Keratinocyte (primary cell): ENCODE data around the gene LSG1. TPM values are rescaled to one million over a fixed set of nuclear protein-coding genes. Genes with fewer than 3 reads are reported as not detected.

Experiments
- DNase-seq: peaks from one replicate; pipeline ENCODE4 v3.0.0-alpha.2; 2011; ENCODE audit warnings: low read depth, missing footprints, low spot score
- FAIRE-seq: peaks from 2 replicates; lab custom pipeline; 2011; peaks lifted over from hg19 to GRCh38; lab: Jason Lieb, UNC
- H2AFZ ChIP-seq: 2 replicates; pipeline ENCODE4 v1.6.0; 2012; ENCODE audit warnings: low read length, control low read depth, inconsistent platforms; ENCODE audit not compliant: control insufficient read depth
- H3K27ac ChIP-seq: 2 replicates; pipeline ENCODE4 v1.5.1; 2011; ENCODE audit warnings: low read length; ENCODE audit not compliant: control insufficient read depth, insufficient read depth
- H3K27me3 ChIP-seq: 3 replicates; pipeline ENCODE4 v1.6.0; 2011; ENCODE audit warnings: low read length; ENCODE audit not compliant: control insufficient read depth, insufficient read depth; ENCODE audit errors: extremely low read depth
- H3K36me3 ChIP-seq, 2 experiments: 2 replicates in 1 of 2; 3 replicates in 1 of 2; pipeline ENCODE4 v1.5.1; 2011; ENCODE audit warnings: low read length in 2 of 2, mild to moderate bottlenecking in 1 of 2; ENCODE audit not compliant: control insufficient read depth in 2 of 2, insufficient read depth in 2 of 2; ENCODE audit errors: extremely low read depth in 1 of 2
- H3K4me1 ChIP-seq: 3 replicates; pipeline ENCODE4 v1.5.1; 2011; ENCODE audit warnings: low read length; ENCODE audit not compliant: control insufficient read depth, insufficient read depth; ENCODE audit errors: extremely low read depth
- H3K4me2 ChIP-seq: 3 replicates; pipeline ENCODE4 v1.6.0; 2011; ENCODE audit warnings: low read depth, low read length; ENCODE audit not compliant: control insufficient read depth, insufficient read depth; ENCODE audit errors: extremely low read depth
- H3K4me3 ChIP-seq, 3 experiments: fragments of 200-600 bp in 1 of 3; sonication (generic) in 1 of 3; 2 replicates in 2 of 3; 3 replicates in 1 of 3; pipeline ENCODE4 v1.5.1; 2011 to 2016; ENCODE audit warnings: low read length in 3 of 3, mild to moderate bottlenecking in 3 of 3, control low read depth in 2 of 3, inconsistent platforms in 1 of 3, low read depth in 1 of 3, mixed read lengths in 1 of 3, mixed run types in 1 of 3, moderate library complexity in 1 of 3; ENCODE audit not compliant: control insufficient read depth in 2 of 3, insufficient read depth in 2 of 3; ENCODE audit errors: extremely low read depth in 1 of 3
- H3K79me2 ChIP-seq: 2 replicates; pipeline ENCODE4 v1.6.0; 2012; ENCODE audit warnings: low read length; ENCODE audit not compliant: control insufficient read depth, insufficient read depth
- H3K9ac ChIP-seq: 3 replicates; pipeline ENCODE4 v1.6.0; 2011; ENCODE audit warnings: low read length; ENCODE audit not compliant: control insufficient read depth, insufficient read depth; ENCODE audit errors: extremely low read depth
- H3K9me1 ChIP-seq: 3 replicates; pipeline ENCODE4 v1.6.0; 2011; ENCODE audit warnings: low read length; ENCODE audit not compliant: control insufficient read depth, insufficient read depth; ENCODE audit errors: extremely low read depth
- H3K9me3 ChIP-seq: 2 replicates; pipeline ENCODE4 v1.5.1; 2012; ENCODE audit warnings: low read depth, low read length; ENCODE audit not compliant: control insufficient read depth
- H4K20me1 ChIP-seq: 3 replicates; pipeline ENCODE4 v1.6.0; 2011; ENCODE audit warnings: low read length; ENCODE audit not compliant: control insufficient read depth, insufficient read depth; ENCODE audit errors: extremely low read depth
- CTCF ChIP-seq, 3 experiments: IDR thresholded peaks in 1 of 3; conservative IDR thresholded peaks in 1 of 3; optimal IDR thresholded peaks in 1 of 3; 2 replicates in 2 of 3; 3 replicates in 1 of 3; pipeline versions ENCODE3 to v1.5.1; 2011; ENCODE audit warnings: low read length in 3 of 3, mild to moderate bottlenecking in 3 of 3, moderate library complexity in 2 of 3, control low read depth in 1 of 3, inconsistent platforms in 1 of 3; ENCODE audit not compliant: insufficient read depth in 2 of 3; ENCODE audit errors: extremely low read depth in 1 of 3
- EZH2 ChIP-seq: IDR thresholded peaks from one replicate; pipeline ENCODE4 v1.6.1; 2012; ENCODE audit warnings: inconsistent platforms, mild to moderate bottlenecking, low read length, moderate library complexity
- dilution Hi-C: fragments of 300-500 bp; cut with MboI; formaldehyde crosslinking; loops from one replicate; pipeline ENCODE4 v1.7.0; 2020; ENCODE audit warnings: low sequenced_read_pairs; ENCODE audit not compliant: extremely low pct_ligation_motif_present
- polyA plus RNA-seq, 5 experiments: library from polyadenylated mRNA; depleted of rRNA in 3 of 5; stranded (reverse) in 3 of 5; stranded (forward) in 1 of 5; unstranded in 1 of 5; fragments of >200 nt; gene quantifications; 1 replicate in 1 of 5; 2 replicates in 3 of 5; 3 replicates in 1 of 5; pipeline versions ENCODE4 v1.2.1 to v1.2.3, GENCODE V29; 2011 to 2012; ENCODE audit warnings: missing spikeins in 2 of 5, low read depth in 1 of 5, low replicate concordance in 1 of 5

The LSG1 gene
- polyA plus RNA-seq, 1 donor (not counting 4 experiments of a cell fraction or from before 2014, with no cell fraction given), result 40.7 TPM

GRCh38 chr3:194617143-194617671, 54.8 kb downstream of the LSG1 start:
- DNase-seq, result no peak
- no peak overlapping the region for H2AFZ ChIP-seq
- TF ChIP-seq CTCF (optimal IDR thresholded peaks at IDR 0.05 in 1 of 3, IDR thresholded peaks at IDR 0.05 in 1 of 3, conservative IDR thresholded peaks at IDR 0.05 in 1 of 3; ENCODE audit: extremely low read depth in 1 of 3, insufficient read depth in 2 of 3, low read length in 3 of 3), result no peak
- TF ChIP-seq EZH2, result no peak
- H3K9me1 ChIP-seq, result no peaks in the 10 kb centered on the region
- no peaks in the 10 kb centered on the region for H4K20me1 ChIP-seq
- no peak for FAIRE-seq
- no peak overlapping the region for H3K4me3 ChIP-seq
- H3K4me1 ChIP-seq, result no peaks in the 10 kb centered on the region
- no peaks in the 10 kb centered on the region for H3K9me3 ChIP-seq
- no peak overlapping the region for H3K9ac ChIP-seq
- H3K36me3 ChIP-seq, result peaks cover 0 to 7% of the 10 kb centered on the region in 2 experiments
- no peak overlapping the region for H3K27ac ChIP-seq
- H3K79me2 ChIP-seq, result no peaks in the 10 kb centered on the region
- H3K4me2 ChIP-seq, result no peak overlapping the region
- dilution Hi-C loops, result no loop called here
- no peaks in the 10 kb centered on the region for H3K27me3 ChIP-seq

- dilution Hi-C loops, result no loop called here
- FAIRE-seq (no peak), DNase-seq (no peak)
- H3K79me2 ChIP-seq, result no peaks in the 10 kb centered on the region
- no peak overlapping the region for H3K27ac ChIP-seq
- H2AFZ ChIP-seq, result no peak overlapping the region
- no peak for TF ChIP-seq EZH2
- no peak for TF ChIP-seq CTCF (optimal IDR thresholded peaks at IDR 0.05 in 1 of 3, IDR thresholded peaks at IDR 0.05 in 1 of 3, conservative IDR thresholded peaks at IDR 0.05 in 1 of 3; ENCODE audit: extremely low read depth in 1 of 3, insufficient read depth in 2 of 3, low read length in 3 of 3)
- no peaks in the 10 kb centered on the region for H4K20me1 ChIP-seq
- no peaks in the 10 kb centered on the region for H3K27me3 ChIP-seq
- H3K9ac ChIP-seq, result no peak overlapping the region
- H3K4me3 ChIP-seq, result no peak overlapping the region
- H3K36me3 ChIP-seq, result peaks cover 0 to 3% of the 10 kb centered on the region in 2 experiments
- no peaks in the 10 kb centered on the region for H3K4me1 ChIP-seq
- no peaks in the 10 kb centered on the region for H3K9me3 ChIP-seq
- no peak overlapping the region for H3K4me2 ChIP-seq
- H3K9me1 ChIP-seq, result no peaks in the 10 kb centered on the region
Measured at GRCh38 chr3:194615226-194615625, 56.8 kb downstream of the LSG1 start.
